H9 (cell line): ENCODE data around the gene FAM20A. TPM values are rescaled to one million over a fixed set of nuclear protein-coding genes. Genes with fewer than 3 reads are reported as not detected.

Source experiments
- DNase-seq: peaks from one replicate; pipeline ENCODE4 v3.0.0-alpha.2; 2017
- H2AFZ ChIP-seq: one replicate; pipeline ENCODE4 v1.6.1; 2013; ENCODE audit warnings: mild to moderate bottlenecking, low read length, control low read depth, moderate library complexity
- H2AK5ac ChIP-seq: 2 replicates; pipeline ENCODE4 v1.6.1; 2013; ENCODE audit warnings: low read length, control low read depth, mixed read lengths; ENCODE audit not compliant: insufficient read length
- H2BK120ac ChIP-seq: one replicate; pipeline ENCODE4 v1.6.1; 2013; ENCODE audit warnings: low read depth, mild to moderate bottlenecking, low read length, control low read depth, inconsistent platforms; ENCODE audit not compliant: poor library complexity, severe bottlenecking
- H2BK12ac ChIP-seq: 2 replicates; pipeline ENCODE4 v1.6.1; 2013; ENCODE audit warnings: low read length, control low read depth, mixed read lengths, low read depth; ENCODE audit not compliant: insufficient read length
- H2BK15ac ChIP-seq: 2 replicates; pipeline ENCODE4 v1.6.1; 2013; ENCODE audit warnings: low read depth, low read length, control low read depth
- H2BK20ac ChIP-seq: one replicate; pipeline ENCODE4 v1.6.1; 2013; ENCODE audit warnings: low read depth, mild to moderate bottlenecking, low read length, control low read depth, inconsistent platforms; ENCODE audit not compliant: poor library complexity, severe bottlenecking
- H2BK5ac ChIP-seq: 2 replicates; pipeline ENCODE4 v1.6.1; 2013; ENCODE audit warnings: low read length, control low read depth, mixed read lengths; ENCODE audit not compliant: insufficient read length
- H3K14ac ChIP-seq: 2 replicates; pipeline ENCODE4 v1.6.1; 2013; ENCODE audit warnings: low read length, control low read depth; ENCODE audit not compliant: insufficient read depth
- H3K18ac ChIP-seq: 2 replicates; pipeline ENCODE4 v1.6.1; 2013; ENCODE audit warnings: low read depth, mild to moderate bottlenecking, mixed read lengths, low read length, control low read depth; ENCODE audit not compliant: insufficient read length
- H3K23ac ChIP-seq: 2 replicates; pipeline ENCODE4 v1.6.1; 2013; ENCODE audit warnings: low read length, control low read depth, mixed read lengths, low read depth; ENCODE audit not compliant: insufficient read length
- H3K23me2 ChIP-seq: 2 replicates; pipeline ENCODE4 v1.6.1; 2013; ENCODE audit warnings: low read depth, mild to moderate bottlenecking, mixed read lengths, low read length, control low read depth; ENCODE audit not compliant: insufficient read length, poor library complexity, severe bottlenecking
- H3K27ac ChIP-seq: 2 replicates; pipeline ENCODE4 v1.5.1; 2013; ENCODE audit warnings: low read length, control low read depth, mixed read lengths, low read depth; ENCODE audit not compliant: insufficient read length
- H3K27me3 ChIP-seq: 2 replicates; pipeline ENCODE4 v1.6.1; 2013; ENCODE audit warnings: low read length, control low read depth, inconsistent platforms; ENCODE audit not compliant: insufficient read depth
- H3K4ac ChIP-seq: 2 replicates; pipeline ENCODE4 v1.6.1; 2013; ENCODE audit warnings: low read depth, mild to moderate bottlenecking, control low read depth, inconsistent platforms, low read length, moderate library complexity
- H3K4me1 ChIP-seq: 2 replicates; pipeline ENCODE4 v1.6.1; 2013; ENCODE audit warnings: low read length, control low read depth, inconsistent platforms; ENCODE audit not compliant: insufficient read depth
- H3K4me2 ChIP-seq: 2 replicates; pipeline ENCODE4 v1.6.1; 2013; ENCODE audit warnings: low read length, control low read depth, mixed read lengths; ENCODE audit not compliant: insufficient read length, insufficient read depth
- H3K56ac ChIP-seq: 2 replicates; pipeline ENCODE4 v1.6.1; 2013; ENCODE audit warnings: low read depth, mild to moderate bottlenecking, mixed read lengths, low read length, control low read depth; ENCODE audit not compliant: insufficient read length
- H3K79me1 ChIP-seq: 2 replicates; pipeline ENCODE4 v1.6.1; 2013; ENCODE audit warnings: low read depth, mild to moderate bottlenecking, moderate library complexity, low read length, control low read depth, inconsistent platforms; ENCODE audit not compliant: insufficient read depth, poor library complexity, severe bottlenecking
- H3K79me2 ChIP-seq: 2 replicates; pipeline ENCODE4 v1.6.1; 2013; ENCODE audit warnings: low read length, control low read depth, inconsistent platforms; ENCODE audit not compliant: insufficient read depth
- H3K9ac ChIP-seq: 2 replicates; pipeline ENCODE4 v1.6.1; 2013; ENCODE audit warnings: low read length, control low read depth, mixed read lengths; ENCODE audit not compliant: insufficient read length; ENCODE audit errors: extremely low read depth
- H3K9me3 ChIP-seq: one replicate; pipeline ENCODE4 v1.6.1; 2013; ENCODE audit warnings: low read depth, low read length, inconsistent platforms; ENCODE audit not compliant: control insufficient read depth
- H3T11ph ChIP-seq: one replicate; pipeline ENCODE4 v1.6.1; 2013; ENCODE audit warnings: mild to moderate bottlenecking, low read length, control low read depth, inconsistent platforms
- H4K20me1 ChIP-seq: one replicate; pipeline ENCODE4 v1.6.1; 2013; ENCODE audit not compliant: control insufficient read depth, insufficient read length, insufficient read depth
- H4K5ac ChIP-seq: 2 replicates; pipeline ENCODE4 v1.6.1; 2013; ENCODE audit warnings: low read depth, mild to moderate bottlenecking, mixed read lengths, low read length, control low read depth; ENCODE audit not compliant: insufficient read length
- H4K8ac ChIP-seq: replicated peaks from 2 replicates; pipeline ENCODE4 v1.6.1; 2013; ENCODE audit warnings: low read length, control low read depth, mixed read lengths, low read depth; ENCODE audit not compliant: insufficient read length
- H4K91ac ChIP-seq: 2 replicates; pipeline ENCODE4 v1.6.1; 2013; ENCODE audit warnings: low read depth, mild to moderate bottlenecking, moderate library complexity, mixed read lengths, low read length, control low read depth; ENCODE audit not compliant: insufficient read length
- H3K27ac Mint-ChIP-seq, 3 experiments: 2 replicates in 2 of 3; 3 replicates in 1 of 3; pipeline ENCODE4 v1.8.0; 2020 to 2021; ENCODE audit warnings: mixed read lengths in 3 of 3, mild to moderate bottlenecking in 1 of 3, moderate library complexity in 1 of 3
- H3K27me3 Mint-ChIP-seq: 2 replicates; pipeline ENCODE4 v1.8.0; 2021; ENCODE audit warnings: low read depth, mild to moderate bottlenecking, moderate library complexity, mixed read lengths
- H3K36me3 Mint-ChIP-seq, 3 experiments: 2 replicates in 2 of 3; 3 replicates in 1 of 3; pipeline ENCODE4 v1.8.0; 2020 to 2021; ENCODE audit warnings: low read depth in 3 of 3, mixed read lengths in 3 of 3; ENCODE audit not compliant: insufficient read depth in 1 of 3
- H3K4me1 Mint-ChIP-seq, 2 experiments: 2 replicates each; pipeline ENCODE4 v1.8.0; 2020; ENCODE audit warnings: mixed read lengths in 2 of 2
- H3K4me3 Mint-ChIP-seq, 2 experiments: 2 replicates in 1 of 2; 3 replicates in 1 of 2; pipeline ENCODE4 v1.8.0; 2020 to 2021; ENCODE audit warnings: mild to moderate bottlenecking in 2 of 2, mixed read lengths in 2 of 2, moderate library complexity in 1 of 2
- H3K9me3 Mint-ChIP-seq, 2 experiments: 2 replicates in 1 of 2; 3 replicates in 1 of 2; pipeline ENCODE4 v1.8.0; 2020; ENCODE audit warnings: mild to moderate bottlenecking in 2 of 2, mixed read lengths in 2 of 2, moderate library complexity in 1 of 2
- WGBS: extraction: QIAGEN DNeasy Blood & Tissue Kit; methylation state at CpG from one replicate; pipeline ENCODE4 v1.1.7; 2013; ENCODE audit warnings: missing lambda C conversion rate, low lambda C conversion rate, mixed read lengths; ENCODE audit not compliant: insufficient read length; ENCODE audit errors: extremely low coverage; 5-methylcytosine and 5-hydroxymethylcytosine counted together
- total RNA-seq: library from RNA; stranded (reverse); gene quantifications from 2 replicates; pipeline ENCODE4 v1.2.1, GENCODE V29; 2021
- TF ChIP-seq, protein P1 (sequence below): fragments of 200-600 bp; sonication (generic); conservative IDR thresholded peaks from 3 replicates; pipeline ENCODE4 v1.8.0; 2021; ENCODE audit warnings: antibody characterized with exemption, mild to moderate bottlenecking

The FAM20A gene
- total RNA-seq, 1 experiment from 2014 or later, result 34.4 TPM

DNA sequence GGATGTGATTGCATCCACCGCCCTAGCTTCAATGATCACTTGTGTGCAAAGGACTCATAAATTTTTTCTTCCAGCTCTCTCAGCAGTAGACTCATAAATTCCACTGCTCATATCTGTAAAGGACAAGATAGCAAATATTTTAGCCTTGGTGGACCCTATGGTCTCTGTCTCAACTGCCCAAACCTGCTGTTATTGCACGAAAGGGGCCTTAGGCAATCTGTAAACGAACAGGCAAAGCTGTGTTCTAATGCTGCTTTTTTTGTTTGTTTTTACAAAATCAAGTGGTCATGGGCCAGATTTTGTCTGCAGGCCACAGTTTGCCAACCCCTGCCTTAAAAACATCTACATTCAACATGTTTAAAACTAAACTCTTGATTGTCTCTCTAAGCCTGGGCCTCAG is 34.1 kb downstream of the FAM20A start:
- Histone ChIP-seq H4K8ac (no peak overlapping the region), H3K4ac (no peak overlapping the region), H2BK12ac (no peak overlapping the region), H3K79me2 (no peaks in the 10 kb centered on the region), H3K14ac (no peak overlapping the region), H3K23ac (no peak overlapping the region), H3K56ac (no peak overlapping the region), H2AFZ (no peak overlapping the region), H3T11ph (no peak overlapping the region), H3K27me3 (no peaks in the 10 kb centered on the region), H3K18ac (no peak overlapping the region), H3K9me3 (no peaks in the 10 kb centered on the region), H3K23me2 (no peaks in the 10 kb centered on the region), H4K91ac (no peak overlapping the region), H4K20me1 (no peaks in the 10 kb centered on the region), H2BK15ac (no peak overlapping the region), H3K9ac (no peak overlapping the region), H3K27ac (no peak overlapping the region), H2BK20ac (no peak overlapping the region), H3K4me2 (no peak overlapping the region), H3K4me1 (no peaks in the 10 kb centered on the region), H2BK5ac (no peak overlapping the region), H2BK120ac (no peak overlapping the region), H4K5ac (no peak overlapping the region), H3K79me1 (no peaks in the 10 kb centered on the region), H2AK5ac (no peak overlapping the region)
- TF ChIP-seq, protein P1, sequence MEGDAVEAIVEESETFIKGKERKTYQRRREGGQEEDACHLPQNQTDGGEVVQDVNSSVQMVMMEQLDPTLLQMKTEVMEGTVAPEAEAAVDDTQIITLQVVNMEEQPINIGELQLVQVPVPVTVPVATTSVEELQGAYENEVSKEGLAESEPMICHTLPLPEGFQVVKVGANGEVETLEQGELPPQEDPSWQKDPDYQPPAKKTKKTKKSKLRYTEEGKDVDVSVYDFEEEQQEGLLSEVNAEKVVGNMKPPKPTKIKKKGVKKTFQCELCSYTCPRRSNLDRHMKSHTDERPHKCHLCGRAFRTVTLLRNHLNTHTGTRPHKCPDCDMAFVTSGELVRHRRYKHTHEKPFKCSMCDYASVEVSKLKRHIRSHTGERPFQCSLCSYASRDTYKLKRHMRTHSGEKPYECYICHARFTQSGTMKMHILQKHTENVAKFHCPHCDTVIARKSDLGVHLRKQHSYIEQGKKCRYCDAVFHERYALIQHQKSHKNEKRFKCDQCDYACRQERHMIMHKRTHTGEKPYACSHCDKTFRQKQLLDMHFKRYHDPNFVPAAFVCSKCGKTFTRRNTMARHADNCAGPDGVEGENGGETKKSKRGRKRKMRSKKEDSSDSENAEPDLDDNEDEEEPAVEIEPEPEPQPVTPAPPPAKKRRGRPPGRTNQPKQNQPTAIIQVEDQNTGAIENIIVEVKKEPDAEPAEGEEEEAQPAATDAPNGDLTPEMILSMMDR, result no peak
- Mint-ChIP-seq H3K27ac (no peak overlapping the region), H3K4me3 (no peak overlapping the region), H3K9me3 (no peaks in the 10 kb centered on the region), H3K27me3 (peaks cover 2% of the 10 kb centered on the region; the same call in 1 of the 2 replicates), H3K36me3 (peaks cover 0 to 4% (median 0%) of the 10 kb centered on the region in 3 experiments; a peak in 2 of 7 replicates), H3K4me1 (no peaks in the 10 kb centered on the region)
- no peak for DNase-seq
- WGBS, result no CpG with 5 or more reads among the region's 3 CpGs
